Ishikawa (cell line): ENCODE measurements around the gene SCOC.

ENCODE experiments used
- CEBPB ChIP-seq: IDR thresholded peaks from 2 replicates; pipeline ENCODE4 v1.6.1; 2012
- CREB1 ChIP-seq: IDR thresholded peaks from 2 replicates; pipeline ENCODE4 v1.6.1; 2012; ENCODE audit warnings: low read depth
- EGR1 ChIP-seq: IDR thresholded peaks from 2 replicates; pipeline ENCODE4 v1.6.1; 2012
- EP300 ChIP-seq: IDR thresholded peaks from 2 replicates; pipeline ENCODE4 v1.6.1; 2012; ENCODE audit warnings: borderline replicate concordance
- FOXM1 ChIP-seq: IDR thresholded peaks from 2 replicates; pipeline ENCODE4 v1.6.1; 2012; ENCODE audit warnings: low read depth, borderline replicate concordance
- MAX ChIP-seq: IDR thresholded peaks from 2 replicates; pipeline ENCODE4 v1.6.1; 2012
- NFIC ChIP-seq: IDR thresholded peaks from 2 replicates; pipeline ENCODE4 v1.6.1; 2012
- RAD21 ChIP-seq: IDR thresholded peaks from 2 replicates; pipeline ENCODE4 v1.6.1; 2012; ENCODE audit warnings: low read depth
- REST ChIP-seq: IDR thresholded peaks from 2 replicates; pipeline ENCODE4 v1.6.1; 2012; ENCODE audit warnings: low read depth, mild to moderate bottlenecking
- TAF1 ChIP-seq: IDR thresholded peaks from 2 replicates; pipeline ENCODE4 v1.6.1; 2012; ENCODE audit warnings: low read depth, mild to moderate bottlenecking
- TCF12 ChIP-seq: IDR thresholded peaks from 2 replicates; pipeline ENCODE4 v1.6.1; 2012; ENCODE audit warnings: low read depth
- TEAD4 ChIP-seq: IDR thresholded peaks from 2 replicates; pipeline ENCODE4 v1.6.1; 2012
- USF1 ChIP-seq: IDR thresholded peaks from 2 replicates; pipeline ENCODE4 v1.6.1; 2012
- YY1 ChIP-seq: IDR thresholded peaks from 2 replicates; pipeline ENCODE4 v1.6.1; 2012; ENCODE audit warnings: low read depth
- ZBTB7A ChIP-seq: IDR thresholded peaks from 2 replicates; pipeline ENCODE4 v1.6.1; 2012; ENCODE audit warnings: low read depth

Gene SCOC

GRCh38 chr4:140332734-140333133 lies 40.7 kb upstream of the SCOC start:
- TF ChIP-seq TCF12 = no peak
- TF ChIP-seq REST = no peak
- no peak for TF ChIP-seq EP300
- no peak for TF ChIP-seq TEAD4
- no peak for TF ChIP-seq USF1
- TF ChIP-seq MAX = no peak
- no peak for TF ChIP-seq CEBPB
- TF ChIP-seq FOXM1 = no peak
- no peak for TF ChIP-seq CREB1
- no peak for TF ChIP-seq RAD21
- no peak for TF ChIP-seq NFIC
- TF ChIP-seq ZBTB7A = no peak
- TF ChIP-seq TAF1 = no peak
- TF ChIP-seq YY1 = no peak
- no peak for TF ChIP-seq EGR1

GRCh38 chr4:140333523-140333922 lies 39.9 kb upstream of the SCOC start:
- TF ChIP-seq USF1 (no peak), NFIC (no peak), TAF1 (no peak), CREB1 (no peak)

GRCh38 chr4:140335076-140335475 lies 38.4 kb upstream of the SCOC start:
- TF ChIP-seq CREB1 = no peak
- TF ChIP-seq TAF1 = no peak
- TF ChIP-seq MAX = no peak
- TF ChIP-seq YY1 = no peak
- no peak for TF ChIP-seq TEAD4
- no peak for TF ChIP-seq USF1
- TF ChIP-seq FOXM1 = no peak
- TF ChIP-seq ZBTB7A = no peak
- TF ChIP-seq RAD21 = no peak
- TF ChIP-seq REST = no peak
- no peak for TF ChIP-seq EGR1
- TF ChIP-seq EP300 = no peak
- TF ChIP-seq TCF12 = no peak
- TF ChIP-seq CEBPB = no peak
- no peak for TF ChIP-seq NFIC

- TF ChIP-seq EGR1 = no peak
- TF ChIP-seq TAF1 = no peak
- TF ChIP-seq FOXM1 = no peak
- no peak for TF ChIP-seq CEBPB
- TF ChIP-seq NFIC = no peak
These were observed 36.7 kb upstream of the SCOC start for GRCh38 chr4:140336730-140337129.

GRCh38 chr4:140342620-140343019 lies 30.8 kb upstream of the SCOC start:
- TF ChIP-seq REST = no peak
- no peak for TF ChIP-seq NFIC
- TF ChIP-seq CREB1 = no peak
- TF ChIP-seq YY1 = no peak
- TF ChIP-seq FOXM1 = no peak
